Neural crest cell (in vitro differentiated cells): ENCODE measurements around the gene ARHGAP4. TPM values are rescaled to one million over a fixed set of nuclear protein-coding genes. Genes with fewer than 3 reads are reported as not detected.

Experiments
- DNase-seq: peaks from one replicate; pipeline ENCODE4 v3.0.0; 2021; ENCODE audit warnings: low read depth, mixed read lengths, low spot score
- H3K27ac Mint-ChIP-seq: one replicate; pipeline ENCODE4 v1.8.0; 2021; ENCODE audit warnings: mild to moderate bottlenecking, mixed read lengths; ENCODE audit not compliant: unreplicated experiment
- H3K27me3 Mint-ChIP-seq: 2 replicates; pipeline ENCODE4 v1.8.0; 2021; ENCODE audit warnings: low read depth, mild to moderate bottlenecking, mixed read lengths
- H3K36me3 Mint-ChIP-seq: 2 replicates; pipeline ENCODE4 v1.8.0; 2021; ENCODE audit warnings: low read depth, mild to moderate bottlenecking, mixed read lengths
- H3K4me1 Mint-ChIP-seq: 2 replicates; pipeline ENCODE4 v1.8.0; 2021; ENCODE audit warnings: mixed read lengths
- H3K4me3 Mint-ChIP-seq: one replicate; pipeline ENCODE4 v1.8.0; 2021; ENCODE audit warnings: mild to moderate bottlenecking, mixed read lengths
- H3K9me3 Mint-ChIP-seq: 2 replicates; pipeline ENCODE4 v1.8.0; 2021; ENCODE audit warnings: mixed read lengths
- total RNA-seq: library from RNA; stranded (reverse); gene quantifications from 2 replicates; pipeline ENCODE4 v1.2.1, GENCODE V29; 2021
- TF ChIP-seq, protein P1 (sequence below): fragments of 200-600 bp; sonication (generic); conservative IDR thresholded peaks from 2 replicates; pipeline ENCODE4 v1.5.0; 2021; ENCODE audit warnings: antibody characterized with exemption, mild to moderate bottlenecking

ARHGAP4 gene
- total RNA-seq, 1 donor from 2014 or later: 10.7 TPM

DNA sequence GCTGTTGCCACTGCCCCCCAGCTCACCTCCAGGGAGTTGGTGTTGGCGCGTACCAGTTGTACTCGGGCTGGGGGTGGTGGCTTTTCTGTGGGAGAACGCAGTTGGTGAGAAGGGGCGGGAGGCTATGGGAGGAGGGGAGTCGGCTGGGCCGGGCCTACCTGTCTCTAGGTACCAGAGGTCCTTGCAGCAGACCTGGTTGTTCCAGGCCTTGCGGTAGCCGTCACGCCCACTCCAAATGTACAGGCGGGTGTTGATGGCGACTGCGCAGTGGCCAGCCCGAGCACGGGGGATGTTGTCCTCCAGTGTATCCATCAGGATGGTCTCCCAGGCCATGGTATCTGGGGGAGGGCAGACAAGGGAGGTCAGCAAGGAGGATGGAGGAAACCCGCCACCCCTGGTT lies 34.0 kb upstream of the ARHGAP4 start:
- H3K36me3 Mint-ChIP-seq: peaks cover 8% of the 10 kb centered on the region
- no peak overlapping the region for H3K27ac Mint-ChIP-seq
- no peak for DNase-seq
- no peak overlapping the region for H3K4me3 Mint-ChIP-seq
- TF ChIP-seq, protein P1, sequence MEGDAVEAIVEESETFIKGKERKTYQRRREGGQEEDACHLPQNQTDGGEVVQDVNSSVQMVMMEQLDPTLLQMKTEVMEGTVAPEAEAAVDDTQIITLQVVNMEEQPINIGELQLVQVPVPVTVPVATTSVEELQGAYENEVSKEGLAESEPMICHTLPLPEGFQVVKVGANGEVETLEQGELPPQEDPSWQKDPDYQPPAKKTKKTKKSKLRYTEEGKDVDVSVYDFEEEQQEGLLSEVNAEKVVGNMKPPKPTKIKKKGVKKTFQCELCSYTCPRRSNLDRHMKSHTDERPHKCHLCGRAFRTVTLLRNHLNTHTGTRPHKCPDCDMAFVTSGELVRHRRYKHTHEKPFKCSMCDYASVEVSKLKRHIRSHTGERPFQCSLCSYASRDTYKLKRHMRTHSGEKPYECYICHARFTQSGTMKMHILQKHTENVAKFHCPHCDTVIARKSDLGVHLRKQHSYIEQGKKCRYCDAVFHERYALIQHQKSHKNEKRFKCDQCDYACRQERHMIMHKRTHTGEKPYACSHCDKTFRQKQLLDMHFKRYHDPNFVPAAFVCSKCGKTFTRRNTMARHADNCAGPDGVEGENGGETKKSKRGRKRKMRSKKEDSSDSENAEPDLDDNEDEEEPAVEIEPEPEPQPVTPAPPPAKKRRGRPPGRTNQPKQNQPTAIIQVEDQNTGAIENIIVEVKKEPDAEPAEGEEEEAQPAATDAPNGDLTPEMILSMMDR: no peak
- H3K4me1 Mint-ChIP-seq: no peaks in the 10 kb centered on the region
- H3K27me3 Mint-ChIP-seq: no peaks in the 10 kb centered on the region
- no peaks in the 10 kb centered on the region for H3K9me3 Mint-ChIP-seq

DNA sequence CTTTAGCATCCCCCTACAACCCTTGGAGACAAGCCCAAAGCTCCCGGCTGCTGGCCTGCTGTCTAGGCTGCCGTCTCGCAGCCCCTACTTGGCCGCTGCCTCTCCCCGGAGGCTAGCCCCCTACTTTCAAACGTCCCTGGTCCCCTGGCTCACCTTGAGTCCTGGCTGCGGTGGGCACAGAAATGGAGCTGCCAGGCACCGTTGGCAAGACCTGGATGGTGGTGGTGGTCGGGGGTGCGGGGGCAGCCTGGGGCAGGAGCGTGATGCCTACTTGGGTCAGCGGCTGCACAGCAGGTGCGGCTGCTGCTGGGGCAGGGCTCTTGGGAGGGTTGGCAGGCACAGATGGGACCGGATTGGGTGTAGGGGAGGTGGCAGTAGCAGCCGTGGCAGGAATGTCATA lies 33.6 kb upstream of the ARHGAP4 start:
- H3K27ac Mint-ChIP-seq: no peak overlapping the region
- H3K9me3 Mint-ChIP-seq: no peaks in the 10 kb centered on the region
- no peaks in the 10 kb centered on the region for H3K27me3 Mint-ChIP-seq
- no peak for DNase-seq
- TF ChIP-seq, protein P1: no peak
- H3K36me3 Mint-ChIP-seq: peaks cover 10% of the 10 kb centered on the region
- no peaks in the 10 kb centered on the region for H3K4me1 Mint-ChIP-seq
- no peak overlapping the region for H3K4me3 Mint-ChIP-seq

DNA sequence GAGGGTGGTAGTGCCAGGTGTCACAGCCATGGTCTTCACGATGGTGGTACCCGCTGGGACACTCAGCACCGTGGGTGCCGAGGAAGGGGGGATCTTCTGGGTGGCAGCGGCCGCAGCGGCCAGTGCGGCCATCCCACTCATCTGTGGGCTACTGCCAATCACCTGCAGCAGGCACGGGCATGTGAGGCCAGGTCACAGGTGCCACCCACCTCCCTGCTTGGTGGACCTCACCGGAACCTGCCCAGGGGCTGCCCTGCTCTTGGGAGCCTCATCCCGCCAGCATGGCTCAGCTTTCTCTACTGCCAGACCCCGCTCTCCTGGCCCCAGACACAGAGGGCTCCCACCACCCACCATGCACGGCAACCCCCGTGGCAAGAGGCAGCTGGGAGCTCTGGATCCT lies 32.5 kb upstream of the ARHGAP4 start:
- H3K9me3 Mint-ChIP-seq: no peaks in the 10 kb centered on the region
- H3K27ac Mint-ChIP-seq: no peak overlapping the region
- H3K4me1 Mint-ChIP-seq: no peaks in the 10 kb centered on the region
- no peak for DNase-seq
- peaks cover 13% of the 10 kb centered on the region for H3K36me3 Mint-ChIP-seq
- no peak overlapping the region for H3K4me3 Mint-ChIP-seq
- H3K27me3 Mint-ChIP-seq: no peaks in the 10 kb centered on the region
- TF ChIP-seq, protein P1: no peak

DNA sequence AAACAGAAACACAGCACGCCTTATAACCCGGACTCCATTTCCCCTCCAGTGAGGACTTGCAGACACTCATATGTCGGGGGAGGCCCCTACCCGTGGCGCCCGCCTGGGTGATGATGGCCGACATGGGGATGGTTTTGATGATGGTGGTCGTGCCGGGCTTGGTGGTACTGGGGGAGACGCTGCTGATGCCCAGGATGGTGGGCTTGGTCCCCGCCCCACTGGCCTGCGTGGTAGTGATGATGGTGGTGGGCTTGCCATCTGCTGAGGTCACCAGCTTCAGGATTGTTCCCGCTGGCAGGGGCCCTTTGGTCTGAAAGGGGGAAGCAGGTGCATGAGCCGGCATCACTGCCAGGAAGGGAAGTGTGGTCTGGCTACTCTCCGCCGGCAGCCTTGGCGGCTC lies 31.2 kb upstream of the ARHGAP4 start:
- Mint-ChIP-seq H3K4me3 (no peak overlapping the region), H3K9me3 (no peaks in the 10 kb centered on the region), H3K4me1 (peaks cover 5% of the 10 kb centered on the region), H3K27me3 (no peaks in the 10 kb centered on the region), H3K27ac (no peak overlapping the region), H3K36me3 (peaks cover 10% of the 10 kb centered on the region)
- TF ChIP-seq, protein P1: no peak
- no peak for DNase-seq

DNA sequence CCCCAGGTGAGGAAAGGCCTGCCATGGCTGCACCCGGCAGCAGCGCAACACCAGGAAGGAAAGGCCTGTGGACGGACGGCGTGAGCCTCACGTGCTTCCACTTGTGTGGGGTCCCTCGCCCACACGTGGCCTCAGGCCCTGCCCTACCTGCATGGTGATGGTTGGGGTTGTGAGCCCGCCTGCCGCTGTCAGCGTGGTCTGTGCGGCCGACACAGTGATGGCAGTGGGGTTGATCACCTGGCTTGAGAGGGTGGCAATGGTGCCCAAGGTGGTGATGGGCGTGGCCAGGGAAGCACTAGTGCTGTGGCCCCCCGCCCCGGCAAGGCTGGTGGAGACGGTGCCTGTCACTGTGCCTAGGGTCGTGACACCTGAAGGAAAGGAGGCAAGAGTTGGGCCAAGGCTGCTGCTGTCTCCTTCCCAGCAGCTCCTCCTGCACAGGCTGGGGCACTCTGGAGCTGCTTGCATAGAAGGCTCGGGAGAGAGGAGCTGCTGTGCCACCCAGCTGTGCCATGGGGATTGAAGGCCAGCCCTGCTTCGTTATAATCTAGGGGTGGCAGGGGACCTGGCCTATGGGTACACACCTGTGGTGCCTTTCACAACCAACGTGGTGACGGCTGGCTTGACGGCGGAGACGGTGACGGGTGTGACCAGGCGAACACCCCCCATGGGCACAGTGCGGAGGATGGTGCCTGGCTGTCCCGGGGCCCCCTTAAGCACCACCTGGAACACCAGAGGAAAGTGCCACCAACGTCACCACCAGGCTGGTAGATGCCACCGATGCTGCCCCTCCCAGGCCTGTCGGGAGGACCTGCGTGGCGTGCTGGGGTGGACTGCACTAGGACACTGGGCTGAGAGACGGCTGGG lies 30.2 kb upstream of the ARHGAP4 start:
- H3K4me3 Mint-ChIP-seq: no peak overlapping the region
- TF ChIP-seq, protein P1: no peak
- peaks cover 5% of the 10 kb centered on the region for H3K4me1 Mint-ChIP-seq
- no peaks in the 10 kb centered on the region for H3K9me3 Mint-ChIP-seq
- no peak for DNase-seq
- no peak overlapping the region for H3K27ac Mint-ChIP-seq
- peaks cover 13% of the 10 kb centered on the region for H3K36me3 Mint-ChIP-seq
- no peaks in the 10 kb centered on the region for H3K27me3 Mint-ChIP-seq
